Right kidney (tissue), 1 donor: ENCODE measurements around the gene CHST8.

Experiments
- DNase-seq: peaks from one replicate; pipeline ENCODE4 v3.0.0-alpha.2; 2016

Gene CHST8

GRCh38 chr19:33737681-33738371 lies 116.1 kb downstream of the CHST8 start:
- no peak for DNase-seq

DNA sequence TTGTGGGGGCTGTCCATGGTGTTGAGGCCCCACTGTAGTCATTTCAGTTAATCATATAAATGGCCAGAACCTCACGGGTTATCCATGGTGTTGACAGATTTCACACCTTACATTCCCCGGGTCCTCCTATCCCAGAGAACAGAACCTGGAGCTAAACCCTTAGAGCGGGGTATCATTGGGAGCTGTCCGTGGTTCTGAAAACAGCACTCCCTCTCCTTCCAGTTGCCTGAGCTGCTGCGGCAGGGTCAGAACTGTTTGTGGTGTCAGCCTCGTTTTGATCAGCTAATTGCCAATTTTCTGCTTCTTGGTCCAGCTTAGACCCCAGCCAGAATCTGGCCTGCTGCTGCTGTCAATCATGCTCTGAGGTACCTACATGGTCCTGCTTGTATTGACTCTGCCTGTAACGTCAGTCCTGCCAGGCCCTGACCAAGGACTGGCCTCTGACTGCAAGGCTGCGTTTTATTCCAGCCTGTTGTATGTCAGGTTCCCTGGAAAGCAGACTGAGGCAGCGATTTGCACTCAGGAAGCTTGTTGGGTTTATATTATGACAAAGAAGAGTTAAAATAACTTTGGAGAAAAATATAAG lies 119.2 kb downstream of the CHST8 start:
- DNase-seq: peak; percentile 29

- no peak for DNase-seq
Measured at GRCh38 chr19:33745297-33745696, 123.5 kb downstream of the CHST8 start.

GRCh38 chr19:33746159-33746558 lies 124.4 kb downstream of the CHST8 start:
- no peak for DNase-seq

DNA sequence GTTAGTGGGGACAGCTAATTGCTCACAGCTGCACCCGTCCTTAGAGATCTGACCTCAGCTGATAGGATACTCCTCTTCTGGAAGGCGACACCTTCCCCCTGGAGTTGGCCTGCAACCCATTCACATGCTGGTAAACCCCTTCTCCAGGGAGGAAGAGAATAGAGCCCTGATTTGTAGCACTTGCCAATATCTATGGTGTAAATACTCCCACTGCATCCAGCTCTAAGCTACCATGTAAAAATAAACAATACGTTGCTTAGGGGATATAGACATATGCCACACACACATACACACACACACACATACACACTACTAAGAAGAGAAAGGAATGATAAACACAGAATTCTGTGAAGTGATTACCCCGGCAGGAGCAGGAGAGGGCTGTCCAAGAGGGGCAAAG lies 125.5 kb downstream of the CHST8 start:
- no peak for DNase-seq

DNA sequence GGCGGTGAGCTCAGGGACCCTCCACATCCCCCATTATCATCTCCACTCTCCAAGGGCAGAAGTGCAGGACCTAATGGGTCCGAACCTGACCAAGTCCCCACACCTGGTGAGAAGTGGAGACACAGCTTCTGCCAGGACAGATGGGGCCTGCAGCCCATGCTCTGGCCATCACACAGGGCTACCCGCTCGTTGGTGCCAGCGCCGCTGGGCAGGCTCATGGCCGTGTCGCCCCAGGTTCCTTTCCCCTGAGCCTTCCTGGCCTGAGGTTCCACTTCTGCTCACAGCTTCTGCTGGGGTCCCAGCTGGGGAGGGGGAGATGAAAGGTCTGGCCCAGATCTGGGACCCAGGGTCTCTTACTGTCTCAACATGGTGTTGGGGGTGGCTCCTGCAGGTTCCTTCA lies 126.5 kb downstream of the CHST8 start:
- DNase-seq: no peak

- DNase-seq: no peak
Measured at GRCh38 chr19:33749016-33749415, 127.3 kb downstream of the CHST8 start.

DNA sequence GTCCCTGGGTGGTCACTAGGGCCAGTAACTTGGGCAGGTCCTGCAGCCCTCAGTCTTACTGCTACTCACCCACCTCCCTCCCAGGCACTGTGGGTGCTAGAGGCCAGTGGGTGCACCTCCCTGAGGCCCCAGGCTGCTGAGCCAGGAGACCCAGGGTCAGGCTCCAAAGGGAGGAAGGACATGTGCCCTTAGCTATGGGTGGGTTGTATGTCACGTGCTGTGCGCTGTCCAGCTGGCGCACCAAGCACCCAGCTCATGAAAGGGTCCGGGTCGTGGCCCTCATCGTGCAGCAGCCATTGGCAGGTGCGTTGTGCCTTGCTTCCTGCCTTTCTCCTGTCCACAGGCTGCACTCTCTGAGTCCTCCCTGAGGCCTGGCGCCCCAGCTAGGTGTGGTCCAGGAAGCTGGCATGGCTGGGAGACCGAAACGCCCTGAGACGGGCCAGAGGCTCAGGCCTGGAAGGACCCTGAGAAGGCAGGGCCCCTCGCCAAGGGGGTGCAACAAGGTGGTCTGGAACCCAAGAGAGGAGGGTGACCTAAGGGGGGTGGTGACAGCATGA lies 127.9 kb downstream of the CHST8 start:
- no peak for DNase-seq

- no peak for DNase-seq
Measured at GRCh38 chr19:33750587-33751435, 129.1 kb downstream of the CHST8 start.

GRCh38 chr19:33751436-33751770 lies 129.7 kb downstream of the CHST8 start:
- no peak for DNase-seq

DNA sequence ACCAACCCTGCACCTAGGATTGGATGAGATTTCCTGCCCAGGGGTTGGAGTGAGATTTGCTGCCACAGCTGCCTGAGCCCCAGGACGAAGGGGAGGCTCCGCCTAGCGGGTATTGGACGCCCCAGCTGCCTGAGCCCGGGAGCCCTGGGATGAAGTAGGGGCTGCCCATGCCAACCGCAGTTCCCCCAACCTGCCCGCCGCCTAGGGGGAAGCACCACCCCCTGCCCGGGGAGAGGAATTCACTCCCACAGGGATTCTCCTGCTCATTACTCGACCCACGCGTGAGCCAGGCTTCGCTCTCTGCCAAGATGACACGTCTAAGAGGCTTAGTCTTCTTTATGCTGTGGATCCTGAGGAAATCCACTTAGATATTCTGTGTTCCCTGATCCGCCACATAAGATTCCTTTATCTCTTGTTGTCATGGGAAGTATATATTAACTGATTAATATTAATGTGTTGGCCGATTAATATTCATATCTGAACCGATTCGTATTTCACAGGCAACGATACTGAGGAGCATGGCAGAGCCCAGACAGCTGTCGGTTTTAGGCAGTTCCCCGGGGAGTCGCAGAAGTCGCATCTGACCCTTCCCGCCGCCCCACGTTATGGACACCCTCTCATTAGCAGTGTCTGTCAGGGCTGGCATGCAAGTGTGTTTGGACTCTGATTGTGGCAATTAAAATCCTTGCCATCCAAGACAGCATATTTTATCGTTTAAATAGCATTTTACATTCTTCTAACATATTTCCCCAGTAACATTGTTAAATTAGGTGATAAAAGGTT lies 130.5 kb downstream of the CHST8 start:
- no peak for DNase-seq

DNA sequence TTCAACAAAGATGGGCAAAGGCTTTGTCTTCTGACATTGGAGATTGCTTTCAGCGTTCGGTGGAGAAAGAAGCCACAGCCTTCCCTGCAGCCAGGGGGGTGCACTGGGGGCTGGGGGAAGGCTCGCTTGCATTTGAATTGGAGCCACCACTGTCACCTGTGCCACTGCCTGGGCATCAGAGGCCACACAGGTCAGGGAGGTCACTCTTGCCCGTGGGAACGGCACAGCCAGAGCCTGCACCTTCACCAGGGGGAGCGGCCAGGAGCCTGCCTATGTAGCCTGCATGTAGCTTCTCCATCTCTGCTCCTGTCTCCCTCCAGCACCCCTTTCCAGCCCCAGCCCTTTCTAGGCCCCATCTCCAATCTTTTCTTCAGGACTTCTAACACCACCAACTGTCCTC lies 131.2 kb downstream of the CHST8 start:
- no peak for DNase-seq

DNA sequence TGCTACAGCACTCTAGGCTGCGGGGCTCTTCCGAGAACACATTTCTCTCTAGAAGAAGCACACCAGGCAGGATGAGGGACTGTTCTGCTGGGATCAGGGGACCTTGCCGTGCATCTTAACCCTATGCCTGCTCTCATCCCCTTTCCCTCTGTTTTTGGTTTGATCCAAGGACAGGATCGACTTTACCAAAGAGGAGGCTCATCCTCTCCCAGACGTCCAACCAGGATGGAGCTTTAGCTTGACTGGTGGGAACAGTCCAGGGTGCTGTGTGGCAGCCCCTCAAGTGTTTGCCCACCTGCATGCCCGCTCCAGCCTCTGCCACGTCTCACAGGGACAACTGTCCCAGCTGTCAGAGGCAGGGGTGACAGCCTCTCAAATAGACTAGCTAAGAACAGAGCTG lies 132.6 kb downstream of the CHST8 start:
- DNase-seq: no peak

DNA sequence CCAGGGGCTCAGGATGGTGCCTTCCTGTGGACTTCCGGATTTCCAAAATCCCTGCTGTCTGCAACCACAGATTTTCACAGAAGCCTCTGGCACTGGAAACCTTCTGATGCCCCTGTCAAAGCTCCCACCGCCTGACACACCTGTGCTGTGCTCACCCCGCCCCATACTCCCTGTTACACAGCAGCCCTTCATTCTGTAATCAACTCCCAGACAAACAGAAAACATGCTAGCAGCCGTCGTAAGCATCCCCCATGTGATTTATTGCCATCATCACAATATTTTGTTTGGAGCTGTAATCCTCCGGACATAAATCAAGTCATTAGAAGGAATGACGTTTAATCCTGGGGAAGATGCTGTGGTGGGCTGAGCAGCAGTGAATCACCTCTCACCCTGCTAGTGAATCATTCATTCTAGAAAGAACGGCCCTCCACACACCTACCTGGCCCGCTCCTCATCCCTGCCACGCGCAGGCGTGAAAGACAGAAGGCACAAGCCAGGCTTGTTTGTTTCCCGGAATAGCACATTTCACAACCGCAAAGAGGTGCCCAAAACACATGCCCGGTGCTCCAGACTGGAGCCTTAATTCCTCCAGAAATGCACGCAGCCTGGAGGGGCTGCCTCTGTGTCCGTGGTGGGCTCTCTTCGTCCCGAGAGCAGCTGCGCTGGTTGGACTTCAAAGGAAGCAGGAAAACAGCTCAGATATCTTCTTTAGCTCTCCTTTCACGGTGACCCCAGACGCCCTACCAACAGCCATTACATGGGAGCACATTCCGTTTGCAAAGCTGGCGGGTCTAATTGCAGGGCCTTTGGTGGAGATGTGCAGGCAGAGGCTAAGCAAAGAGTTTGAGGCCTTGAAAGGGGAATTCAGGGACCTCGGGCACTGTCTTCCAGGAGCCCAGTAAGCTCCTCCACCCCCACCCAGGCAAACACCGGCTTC lies 133.6 kb downstream of the CHST8 start:
- DNase-seq: peak; percentile 22

GRCh38 chr19:33756177-33756576 lies 134.4 kb downstream of the CHST8 start:
- no peak for DNase-seq

GRCh38 chr19:33758541-33759013 lies 136.8 kb downstream of the CHST8 start:
- DNase-seq: no peak

DNA sequence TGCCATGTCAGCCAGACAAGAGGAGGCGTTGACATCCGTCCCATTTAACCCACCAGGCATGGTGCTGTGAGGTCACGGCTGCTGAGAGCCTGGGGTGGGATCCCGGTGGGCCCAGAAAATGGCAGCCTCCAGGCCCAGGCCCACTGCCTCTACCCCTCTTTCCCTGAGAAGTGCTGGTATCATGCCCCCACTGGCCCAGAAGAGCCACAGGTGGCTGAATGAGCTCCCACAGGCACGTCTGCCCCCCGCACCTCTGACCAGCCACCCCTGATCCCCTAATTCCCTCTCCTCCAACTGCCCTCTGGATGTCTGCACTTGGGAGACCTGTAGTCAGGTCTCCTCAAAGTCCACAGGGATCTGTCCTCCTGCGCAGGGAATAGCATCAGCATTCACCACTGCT lies 137.6 kb downstream of the CHST8 start:
- no peak for DNase-seq

DNA sequence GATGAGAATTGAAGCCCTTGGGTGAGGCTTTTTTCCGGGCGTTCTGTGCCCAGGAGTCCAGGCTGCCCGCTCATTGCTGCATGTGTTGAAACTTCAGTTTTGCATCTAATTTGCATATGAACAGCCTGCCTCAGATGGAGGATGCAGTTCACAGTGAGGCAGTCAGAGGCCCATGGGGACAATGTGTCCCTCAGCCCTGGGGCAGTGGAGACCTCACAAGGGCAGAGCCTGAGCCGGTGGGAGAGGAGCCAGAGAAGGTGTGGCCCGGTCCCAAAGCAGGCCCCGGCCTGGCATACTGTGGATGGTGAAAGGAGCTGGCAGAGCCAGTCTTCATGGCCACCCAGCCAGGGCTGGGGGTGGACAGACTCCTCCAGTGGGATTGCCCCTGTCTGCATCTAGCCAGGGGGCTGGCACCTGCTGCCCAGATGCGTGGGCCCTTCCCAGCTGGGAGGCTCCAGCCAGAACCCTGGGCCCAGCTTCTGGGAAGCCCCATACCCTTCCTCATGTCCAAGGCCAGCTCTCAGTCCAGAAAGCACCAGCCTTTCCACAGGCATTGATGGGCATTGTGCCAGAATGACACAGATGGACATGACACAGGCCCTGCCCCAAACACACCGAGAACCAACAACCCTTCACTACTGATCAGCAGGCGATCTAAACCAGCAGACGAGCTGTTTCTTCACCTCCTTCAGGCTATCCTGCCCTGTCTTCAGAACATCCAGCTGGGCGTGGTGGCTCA lies 142.0 kb downstream of the CHST8 start:
- DNase-seq: no peak

- no peak for DNase-seq
Measured at GRCh38 chr19:33766623-33767022, 144.9 kb downstream of the CHST8 start.

DNA sequence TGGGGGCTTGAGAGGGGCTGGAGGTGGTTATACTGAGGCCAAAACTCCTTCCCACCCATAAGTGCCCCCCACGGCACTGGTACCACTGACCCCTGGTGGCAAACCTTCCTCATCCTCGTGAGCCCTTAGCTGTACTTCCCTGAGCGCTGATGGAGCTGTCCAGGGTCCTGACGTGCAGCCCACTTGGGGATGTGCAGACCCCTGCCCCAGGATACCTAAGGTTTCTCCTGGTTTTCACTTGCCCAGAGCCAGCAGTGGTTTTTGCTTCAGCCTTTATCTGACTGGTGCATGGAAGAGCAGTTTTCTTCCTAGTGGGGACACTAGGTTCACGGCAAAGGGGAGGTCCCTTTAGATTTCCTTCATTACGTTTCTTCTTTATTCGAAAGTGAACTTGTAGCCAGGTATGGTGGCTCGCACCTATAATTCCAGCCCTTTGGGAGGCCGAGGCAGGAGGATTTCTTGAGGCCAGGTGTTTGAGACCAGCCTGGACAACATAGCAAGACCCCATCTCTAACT lies 146.2 kb downstream of the CHST8 start:
- peak; percentile 49 for DNase-seq
